Activated naive CD8-positive, alpha-beta T cell treated with anti-CD3 and anti-CD28 coated beads, Interleukin-2, amount 50 U/mL, for 16 hours (primary cell): ENCODE results near the gene PDE1C.
"Not testable (repeated sequence)": the region's sequence is repeated elsewhere in the genome, so short reads cannot be mapped to it uniquely, and the experiment has no call there.

Experiments
- DNase-seq: peaks from one replicate; pipeline ENCODE4 v3.0.0-alpha.2; 2020; ENCODE audit warnings: low read depth, low spot score

PDE1C gene

GRCh38 chr7:31851119-31851518, 219.1 kb downstream of the PDE1C start:
- no peak for DNase-seq

- no peak for DNase-seq
Measured at GRCh38 chr7:31850601-31851000, 219.6 kb downstream of the PDE1C start.

- DNase-seq: no peak
Measured at GRCh38 chr7:31850066-31850465, 220.1 kb downstream of the PDE1C start.

GRCh38 chr7:31835471-31835870, 234.7 kb downstream of the PDE1C start:
- no peak for DNase-seq

GRCh38 chr7:31833625-31834024, 236.6 kb downstream of the PDE1C start:
- not testable (repeated sequence) for DNase-seq

GRCh38 chr7:31828520-31828919, 241.7 kb downstream of the PDE1C start:
- DNase-seq: no peak

GRCh38 chr7:31825576-31825975, 244.6 kb downstream of the PDE1C start:
- DNase-seq: no peak

GRCh38 chr7:31819031-31819430, 251.2 kb downstream of the PDE1C start:
- no peak for DNase-seq

- DNase-seq: no peak
Measured at GRCh38 chr7:31816810-31817209, 253.4 kb downstream of the PDE1C start.

GRCh38 chr7:31815796-31816195, 254.4 kb downstream of the PDE1C start:
- no peak for DNase-seq

- DNase-seq: no peak
Measured at GRCh38 chr7:31814187-31814586, 256.0 kb downstream of the PDE1C start.

- DNase-seq: no peak
Measured at GRCh38 chr7:31811650-31812461, 258.4 kb downstream of the PDE1C start.

GRCh38 chr7:31805209-31805818, 264.9 kb downstream of the PDE1C start:
- no peak for DNase-seq

GRCh38 chr7:31796375-31796774, 273.8 kb downstream of the PDE1C start:
- no peak for DNase-seq

GRCh38 chr7:31794851-31795344, 275.3 kb downstream of the PDE1C start:
- no peak for DNase-seq

GRCh38 chr7:31791881-31792280, 278.3 kb downstream of the PDE1C start:
- DNase-seq: no peak

- DNase-seq: no peak
Measured at GRCh38 chr7:31788883-31789680, 281.1 kb downstream of the PDE1C start.

GRCh38 chr7:31788445-31788844, 281.8 kb downstream of the PDE1C start:
- no peak for DNase-seq

- no peak for DNase-seq
Measured at GRCh38 chr7:31786326-31786725, 283.9 kb downstream of the PDE1C start.

GRCh38 chr7:31785101-31785500, 285.1 kb downstream of the PDE1C start:
- no peak for DNase-seq

GRCh38 chr7:31783221-31783620, 287.0 kb downstream of the PDE1C start:
- DNase-seq: no peak

- no peak for DNase-seq
Measured at GRCh38 chr7:31782411-31782991, 287.7 kb downstream of the PDE1C start.
